HG02840 (cell line): ENCODE data around the gene LRP3.
"Not testable (repeated sequence)": the region's sequence is repeated elsewhere in the genome, so short reads cannot be mapped to it uniquely, and the experiment has no call there.

Source experiments
- ATAC-seq: cut with Tn5 transposase; IDR thresholded peaks from one replicate; pipeline ENCODE4 v1.9.1; 2021; ENCODE audit warnings: mild to moderate bottlenecking, moderate library complexity, moderate number of reproducible peaks; ENCODE audit not compliant: unreplicated experiment, low FRiP score

Gene LRP3

GRCh38 chr19:33175156-33175782 lies 18.9 kb upstream of the LRP3 start:
- no peak for ATAC-seq

DNA sequence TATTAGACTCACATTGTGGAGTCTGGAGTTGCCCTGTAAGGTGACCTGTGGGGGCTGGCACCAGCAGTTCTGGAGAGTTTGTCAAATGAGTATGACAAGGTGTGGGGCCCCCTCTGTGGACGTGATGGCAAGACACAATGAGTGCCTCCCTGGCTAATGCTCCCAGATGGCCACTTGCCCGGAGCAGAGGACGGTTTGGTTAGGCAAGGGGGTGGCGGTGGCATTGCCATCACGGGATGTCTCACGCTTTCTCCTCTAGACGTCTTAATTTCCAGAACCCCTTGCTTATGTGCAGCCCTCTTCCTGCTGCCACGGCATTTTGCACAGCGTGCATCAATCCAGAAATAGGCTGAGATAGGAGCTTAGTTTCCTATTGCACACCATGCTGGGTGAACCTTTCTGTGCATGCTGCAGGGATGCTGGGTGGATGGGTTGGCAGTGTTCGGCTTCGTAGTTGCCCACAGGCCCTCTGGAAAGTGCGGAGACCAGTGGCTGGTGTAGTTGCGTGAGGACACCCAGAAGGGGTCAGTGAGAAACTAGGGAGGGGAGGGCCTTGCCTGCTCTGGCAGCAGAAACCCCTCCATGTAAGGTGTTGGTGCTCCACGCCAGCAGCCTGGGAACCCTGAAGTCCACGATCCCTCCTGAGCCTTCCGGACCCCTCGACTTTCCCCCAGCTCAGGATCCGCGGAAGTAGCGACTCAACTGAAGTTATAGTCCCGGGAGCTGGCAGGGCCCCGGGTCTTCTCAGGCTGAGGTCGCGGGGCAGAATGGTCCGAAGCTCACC lies 18.1 kb upstream of the LRP3 start:
- no peak for ATAC-seq

GRCh38 chr19:33176670-33177416 lies 17.3 kb upstream of the LRP3 start:
- ATAC-seq = peak; percentile 85

GRCh38 chr19:33177417-33177979 lies 16.6 kb upstream of the LRP3 start:
- no peak for ATAC-seq

DNA sequence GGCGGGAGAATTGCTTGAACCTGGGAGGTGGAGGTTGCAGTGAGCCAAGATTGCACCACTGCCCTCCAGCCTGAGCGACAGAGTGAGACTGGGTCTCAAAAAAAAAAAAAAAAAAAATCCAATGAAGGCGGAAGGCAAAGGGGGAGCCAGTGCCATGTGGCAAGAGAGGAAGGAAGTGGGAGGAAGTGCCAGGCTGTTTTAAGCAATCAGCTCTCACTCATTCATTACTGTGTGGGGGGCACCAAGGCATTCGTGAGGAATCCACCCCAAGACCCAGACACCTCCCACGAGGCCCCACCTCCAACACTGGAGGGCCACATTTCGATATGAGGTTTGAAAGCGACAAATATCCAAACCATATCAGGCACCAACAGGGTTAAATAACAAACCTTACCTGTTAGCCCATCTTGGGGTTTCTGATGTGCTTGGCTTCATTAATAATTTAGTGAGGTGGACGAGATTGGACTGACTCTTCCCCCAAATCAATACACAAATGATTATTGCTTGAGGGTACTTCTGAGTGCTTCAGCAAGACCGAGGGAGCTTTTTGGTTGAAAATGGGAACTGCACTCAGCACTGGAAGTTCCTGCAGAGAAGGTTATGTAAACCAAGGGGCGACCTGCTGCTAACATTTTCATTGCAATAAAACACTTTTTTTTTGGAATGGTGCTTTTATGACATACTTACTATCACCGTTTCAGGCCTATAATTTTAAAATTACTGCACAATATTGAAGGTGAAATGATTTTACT lies 7.5 kb upstream of the LRP3 start:
- no peak for ATAC-seq

DNA sequence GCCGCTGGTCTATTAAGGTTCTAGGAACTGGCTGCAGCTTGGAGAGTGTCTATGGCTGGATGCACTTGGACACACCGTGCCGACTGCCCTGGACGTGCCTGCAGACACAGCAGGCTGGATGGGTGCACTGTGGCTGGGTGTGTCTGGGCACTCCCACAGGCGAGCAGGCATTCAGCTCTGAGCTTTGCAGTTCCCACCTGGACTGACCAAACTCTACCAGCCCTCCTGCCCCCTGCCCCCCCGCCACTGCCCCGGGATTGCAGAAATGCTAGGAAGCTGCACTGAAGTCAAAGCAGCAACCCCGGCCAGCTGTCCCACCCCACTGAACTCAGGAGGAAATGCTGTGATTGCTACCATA lies 7.0 kb upstream of the LRP3 start:
- no peak for ATAC-seq

DNA sequence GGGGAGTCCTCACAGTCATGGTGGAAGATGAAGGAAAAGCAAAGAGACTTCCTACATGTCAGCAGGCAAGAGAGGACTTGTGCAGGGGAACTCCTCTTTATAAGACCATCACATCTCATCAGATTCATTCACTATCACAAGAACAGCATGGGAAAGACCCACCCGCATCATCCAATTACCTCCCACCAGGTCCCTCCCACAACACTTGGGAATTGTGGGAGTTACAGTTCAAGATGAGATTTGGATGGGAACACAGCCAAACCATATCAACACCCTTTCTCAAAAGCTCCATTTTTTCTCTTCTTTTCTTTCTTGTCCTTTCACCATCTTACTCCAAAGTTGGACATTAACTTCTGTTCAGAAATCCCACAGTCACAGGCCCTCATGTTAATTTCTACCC lies 4.7 kb upstream of the LRP3 start:
- ATAC-seq = no peak

DNA sequence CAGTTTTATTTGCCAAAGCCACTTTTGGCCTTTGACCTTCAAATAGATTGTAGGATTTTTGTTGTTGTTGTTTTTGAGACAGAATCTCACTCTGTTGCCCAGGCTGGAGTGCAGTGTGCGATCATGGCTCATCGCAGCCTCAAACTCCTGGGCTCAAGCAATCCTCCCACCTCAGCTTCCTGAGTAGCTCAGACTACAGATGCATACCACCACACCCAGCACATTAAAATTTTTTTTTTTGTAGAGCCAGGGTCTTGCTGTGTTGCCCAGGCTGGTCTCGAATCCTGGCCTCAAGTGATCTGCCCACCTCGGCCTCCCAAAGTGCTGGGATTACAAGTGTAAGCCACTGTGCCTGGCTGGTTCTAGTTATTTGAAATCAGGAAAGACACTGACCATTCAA lies 3.0 kb upstream of the LRP3 start:
- not testable (repeated sequence) for ATAC-seq

- no peak for ATAC-seq
Measured at GRCh38 chr19:33191501-33191900, 2.6 kb upstream of the LRP3 start.

GRCh38 chr19:33192010-33192409 lies 2.1 kb upstream of the LRP3 start:
- no peak for ATAC-seq

DNA sequence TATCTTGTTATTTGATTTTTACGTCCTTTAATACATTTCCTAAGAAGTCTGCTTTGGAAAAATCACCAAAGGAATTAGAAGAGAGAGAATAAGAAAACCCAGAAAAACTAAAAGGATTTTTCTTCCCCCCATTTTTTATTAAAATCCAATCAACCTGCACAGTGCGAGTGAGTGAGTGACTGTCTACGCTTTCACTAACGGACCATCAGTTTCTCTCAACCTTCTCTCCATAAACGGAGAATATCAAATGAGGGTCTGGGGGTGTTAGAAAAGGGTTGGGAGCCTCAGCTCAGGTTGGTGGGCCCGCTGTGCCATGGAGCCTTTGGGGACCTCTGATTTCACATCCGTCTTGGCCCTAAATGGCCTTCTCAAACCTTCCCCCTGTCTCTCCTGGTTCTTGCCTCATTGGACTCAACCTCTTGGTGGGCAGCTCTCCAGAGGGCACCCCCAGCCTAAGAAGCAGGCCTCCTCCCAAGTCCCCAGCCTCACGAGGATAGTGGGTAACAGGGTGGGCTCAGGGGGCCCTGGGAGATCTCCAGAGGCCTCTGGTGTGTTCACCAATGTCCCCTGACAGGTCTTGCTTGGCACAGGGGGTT lies 763 bp upstream of the LRP3 start:
- no peak for ATAC-seq

- no peak for ATAC-seq
Measured at GRCh38 chr19:33194532-33194885, 379 bp downstream of the LRP3 start.

DNA sequence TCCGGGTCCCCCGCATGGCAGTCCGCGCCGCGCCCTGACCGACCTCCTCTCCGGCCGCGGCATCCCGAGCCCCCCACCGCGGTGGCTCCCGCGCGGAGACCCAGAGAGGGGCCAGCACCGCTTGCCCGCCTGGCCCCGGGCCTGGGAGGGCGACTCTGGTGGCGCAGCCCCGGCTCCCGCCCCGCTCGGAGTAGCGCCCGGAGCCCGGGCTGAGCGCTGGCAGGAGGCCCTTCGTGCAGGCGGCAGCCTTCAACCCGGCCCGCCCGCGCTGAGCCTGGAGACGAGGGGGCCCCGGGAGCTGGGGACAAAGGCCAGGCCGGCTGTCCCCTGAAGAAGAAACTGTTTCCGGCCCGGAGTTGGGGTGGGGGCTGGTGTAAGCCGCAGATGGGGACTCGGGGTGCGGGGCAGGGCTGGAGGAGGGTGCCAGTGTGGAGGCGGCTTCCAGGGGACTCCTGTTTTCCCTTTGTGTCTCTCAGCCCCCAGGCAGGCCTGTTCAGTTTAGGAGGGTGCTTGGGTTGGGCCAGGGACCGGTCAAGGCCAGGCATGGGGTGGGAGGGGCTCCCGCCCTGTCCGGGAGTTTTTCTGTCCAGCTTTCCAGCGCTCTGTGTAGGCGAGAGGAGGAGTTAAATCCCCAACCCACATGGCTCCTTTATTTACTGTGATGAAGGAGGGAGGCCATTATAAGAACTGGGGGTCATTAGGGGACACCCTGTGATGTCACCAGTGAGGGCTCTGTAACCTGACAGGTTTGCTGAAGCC lies 935 bp downstream of the LRP3 start:
- no peak for ATAC-seq

GRCh38 chr19:33195645-33196347 lies 1.7 kb downstream of the LRP3 start:
- no peak for ATAC-seq

DNA sequence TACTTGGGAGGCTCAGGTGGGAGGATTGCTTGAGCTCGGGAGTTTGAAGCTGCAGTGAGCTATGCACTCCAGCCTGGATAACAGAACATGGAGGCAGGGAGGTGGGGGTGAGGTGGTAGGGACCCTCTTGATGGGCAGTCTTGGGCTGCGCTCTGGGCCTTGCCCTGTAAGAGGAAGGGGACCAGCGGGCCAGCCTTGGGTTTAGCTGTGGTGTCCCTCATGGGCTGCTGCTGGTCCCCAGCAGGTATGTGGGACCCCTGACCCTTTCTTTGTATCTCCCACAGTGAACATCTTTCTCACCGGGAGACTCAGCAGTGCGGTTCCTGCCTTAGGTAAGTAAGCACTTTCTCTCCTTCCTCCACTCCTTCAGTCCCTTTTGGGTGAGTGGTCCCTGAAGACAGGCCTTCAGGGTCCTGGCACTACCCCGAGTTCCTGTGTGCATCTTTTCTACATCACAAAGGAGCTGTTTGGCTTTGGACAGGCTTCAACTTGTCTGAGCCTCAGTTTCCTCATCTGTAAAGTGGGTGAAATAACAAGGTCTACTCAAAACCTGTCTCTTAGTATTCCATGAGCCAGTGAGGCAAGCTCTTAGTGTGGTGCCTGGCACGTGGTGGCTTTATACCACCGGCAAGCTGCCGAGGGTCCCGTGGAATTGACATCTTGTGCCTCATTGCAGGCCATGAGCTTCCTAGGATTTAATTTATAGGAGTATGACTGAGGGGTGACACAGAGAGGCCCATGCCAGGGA lies 2.5 kb downstream of the LRP3 start:
- ATAC-seq = no peak

DNA sequence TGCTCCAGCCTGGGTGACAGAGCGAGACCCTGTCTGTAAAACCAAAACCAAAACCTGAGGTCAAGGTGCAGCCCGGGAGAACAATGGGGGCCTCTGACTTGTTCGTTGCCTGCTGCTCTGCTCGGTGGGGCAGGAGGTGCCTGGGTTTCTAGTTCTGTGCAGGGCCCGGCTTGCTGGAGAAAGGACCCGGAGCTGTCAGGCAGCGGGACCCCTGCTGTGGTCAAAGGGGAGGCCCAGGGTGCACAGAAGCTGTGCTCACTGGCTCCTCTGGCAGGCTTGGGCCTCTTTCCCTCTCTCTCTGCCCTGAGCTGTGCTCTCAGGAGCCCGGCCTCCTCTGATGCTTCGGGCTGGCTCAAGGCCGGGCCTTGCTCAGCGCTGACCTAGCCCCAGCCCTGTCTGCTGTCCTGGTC lies 3.5 kb downstream of the LRP3 start:
- no peak for ATAC-seq

- no peak for ATAC-seq
Measured at GRCh38 chr19:33198169-33198568, 4.0 kb downstream of the LRP3 start.
